HG02571 (cell line): ENCODE data around the gene MYO1C.
"Not testable (repeated sequence)": the region's sequence is repeated elsewhere in the genome, so short reads cannot be mapped to it uniquely, and the experiment has no call there.

Experiments used
- ATAC-seq: cut with Tn5 transposase; IDR thresholded peaks from one replicate; pipeline ENCODE4 v1.9.1; 2021; ENCODE audit warnings: mild to moderate bottlenecking, moderate library complexity; ENCODE audit not compliant: unreplicated experiment

MYO1C gene, protein sequence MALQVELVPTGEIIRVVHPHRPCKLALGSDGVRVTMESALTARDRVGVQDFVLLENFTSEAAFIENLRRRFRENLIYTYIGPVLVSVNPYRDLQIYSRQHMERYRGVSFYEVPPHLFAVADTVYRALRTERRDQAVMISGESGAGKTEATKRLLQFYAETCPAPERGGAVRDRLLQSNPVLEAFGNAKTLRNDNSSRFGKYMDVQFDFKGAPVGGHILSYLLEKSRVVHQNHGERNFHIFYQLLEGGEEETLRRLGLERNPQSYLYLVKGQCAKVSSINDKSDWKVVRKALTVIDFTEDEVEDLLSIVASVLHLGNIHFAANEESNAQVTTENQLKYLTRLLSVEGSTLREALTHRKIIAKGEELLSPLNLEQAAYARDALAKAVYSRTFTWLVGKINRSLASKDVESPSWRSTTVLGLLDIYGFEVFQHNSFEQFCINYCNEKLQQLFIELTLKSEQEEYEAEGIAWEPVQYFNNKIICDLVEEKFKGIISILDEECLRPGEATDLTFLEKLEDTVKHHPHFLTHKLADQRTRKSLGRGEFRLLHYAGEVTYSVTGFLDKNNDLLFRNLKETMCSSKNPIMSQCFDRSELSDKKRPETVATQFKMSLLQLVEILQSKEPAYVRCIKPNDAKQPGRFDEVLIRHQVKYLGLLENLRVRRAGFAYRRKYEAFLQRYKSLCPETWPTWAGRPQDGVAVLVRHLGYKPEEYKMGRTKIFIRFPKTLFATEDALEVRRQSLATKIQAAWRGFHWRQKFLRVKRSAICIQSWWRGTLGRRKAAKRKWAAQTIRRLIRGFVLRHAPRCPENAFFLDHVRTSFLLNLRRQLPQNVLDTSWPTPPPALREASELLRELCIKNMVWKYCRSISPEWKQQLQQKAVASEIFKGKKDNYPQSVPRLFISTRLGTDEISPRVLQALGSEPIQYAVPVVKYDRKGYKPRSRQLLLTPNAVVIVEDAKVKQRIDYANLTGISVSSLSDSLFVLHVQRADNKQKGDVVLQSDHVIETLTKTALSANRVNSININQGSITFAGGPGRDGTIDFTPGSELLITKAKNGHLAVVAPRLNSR

DNA sequence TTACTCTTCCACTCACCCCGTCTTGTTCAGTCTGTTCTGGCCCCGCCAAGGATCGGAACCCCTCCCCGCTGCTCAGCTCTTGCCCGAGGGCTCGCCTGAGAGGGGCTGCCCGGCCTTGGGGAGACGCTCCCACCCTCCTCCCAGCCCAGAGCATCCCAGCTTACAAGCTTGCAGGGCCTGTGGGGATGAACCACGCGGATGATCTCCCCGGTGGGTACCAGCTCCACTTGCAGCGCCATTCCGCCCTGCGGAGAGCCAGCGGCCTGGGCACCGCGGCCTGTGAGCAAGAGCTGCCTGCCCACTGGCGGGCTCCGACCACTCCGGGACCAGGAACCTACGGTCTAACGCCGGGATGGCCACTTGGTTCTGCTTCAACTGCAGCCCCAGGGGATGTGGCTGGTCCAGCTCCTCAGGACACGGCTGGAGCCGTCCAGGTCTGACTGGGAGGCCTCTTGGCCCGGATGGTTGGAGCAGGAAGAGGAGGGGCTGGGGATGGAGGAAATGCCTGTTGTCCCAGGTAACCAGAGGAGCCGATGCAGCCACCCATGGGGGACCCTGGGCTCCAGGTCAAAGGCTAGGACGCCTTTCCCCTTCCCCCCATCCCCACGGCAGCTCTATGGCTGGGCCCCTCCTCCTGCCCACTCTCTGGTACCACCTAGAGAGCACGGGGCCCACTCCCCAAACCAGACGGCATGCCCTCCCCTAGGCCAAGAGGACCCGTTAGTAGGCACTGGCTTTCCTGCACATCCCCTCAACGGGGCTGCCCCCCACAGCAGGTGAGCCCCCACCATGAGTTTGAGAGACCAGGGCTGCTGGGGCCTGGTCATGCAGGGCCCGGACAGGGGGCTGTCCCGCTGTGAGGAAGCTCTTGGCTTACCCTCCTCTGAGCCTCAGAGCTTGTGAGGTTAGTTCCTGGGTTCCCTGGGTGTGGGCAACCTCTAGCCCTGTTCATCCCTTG, at the start of gene MYO1C:
Gene MYO1C (minus strand): TSS at position 438 of the 958 bp plus-strand sequence. CDS start 199 bp downstream, at position 239.
- ATAC-seq, result no peak

DNA sequence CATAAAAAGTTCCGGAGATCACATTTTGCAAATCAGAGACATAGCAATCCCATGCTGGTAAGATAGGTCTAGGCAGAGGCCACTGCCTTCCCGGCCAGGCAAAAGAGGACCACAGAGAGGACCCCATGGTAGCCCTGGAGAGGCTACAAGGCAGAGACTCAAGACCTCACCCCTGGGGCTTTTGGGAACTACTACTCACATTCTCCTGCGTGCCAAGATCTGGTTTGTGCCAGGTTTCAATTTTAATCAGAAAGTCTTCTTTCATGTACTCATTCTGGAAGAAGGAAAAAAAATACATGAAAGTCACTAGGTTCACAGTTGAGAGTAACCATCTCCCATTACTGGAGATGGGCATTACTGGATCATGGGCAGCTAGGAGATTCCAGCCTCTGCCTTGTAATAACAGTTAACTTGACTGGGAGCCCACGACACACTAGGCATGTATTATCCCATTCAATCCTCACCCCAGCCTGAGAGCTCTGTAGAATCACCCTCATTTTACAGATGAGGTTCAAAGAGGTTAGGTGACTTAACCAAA, 49.0 kb upstream of the MYO1C start:
- no peak for ATAC-seq

- no peak for ATAC-seq
Observed at GRCh38 chr17:1539811-1540210, 47.3 kb upstream of the MYO1C start.

- no peak for ATAC-seq
Observed at GRCh38 chr17:1535737-1536136, 43.3 kb upstream of the MYO1C start.

DNA sequence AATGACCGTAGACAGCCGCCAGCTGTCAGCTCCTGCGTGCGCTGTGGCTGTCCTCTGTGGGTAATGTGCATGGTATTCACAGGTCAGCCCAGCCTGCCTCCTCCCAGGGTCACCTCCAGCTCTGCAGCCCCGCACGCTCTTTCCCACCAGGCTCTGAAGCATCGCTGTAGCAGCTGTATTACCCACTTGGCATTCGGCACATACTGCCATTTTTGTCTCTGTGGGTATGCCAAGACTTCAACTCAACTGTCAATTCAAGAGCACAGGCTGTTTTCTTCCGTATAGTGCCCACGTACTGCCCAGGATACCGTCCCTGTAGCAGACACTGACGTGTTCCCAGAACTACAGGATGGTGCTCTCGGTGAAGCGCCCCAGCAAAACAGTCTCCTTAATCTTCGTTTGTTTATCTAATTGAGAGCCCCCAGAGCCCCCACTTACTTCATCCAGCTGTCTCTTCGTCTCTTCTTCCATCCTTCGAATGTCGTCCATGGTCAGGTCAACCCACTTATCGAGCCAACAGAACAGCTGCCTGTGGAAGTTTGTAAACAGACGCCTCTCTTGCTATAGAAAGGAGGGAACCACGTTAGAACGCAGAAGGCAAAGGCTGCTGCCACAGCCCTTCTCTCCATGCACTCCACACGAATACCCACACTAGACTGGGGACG, 41.3 kb upstream of the MYO1C start:
- no peak for ATAC-seq

GRCh38 chr17:1532836-1533602, 40.5 kb upstream of the MYO1C start:
- ATAC-seq, result no peak

DNA sequence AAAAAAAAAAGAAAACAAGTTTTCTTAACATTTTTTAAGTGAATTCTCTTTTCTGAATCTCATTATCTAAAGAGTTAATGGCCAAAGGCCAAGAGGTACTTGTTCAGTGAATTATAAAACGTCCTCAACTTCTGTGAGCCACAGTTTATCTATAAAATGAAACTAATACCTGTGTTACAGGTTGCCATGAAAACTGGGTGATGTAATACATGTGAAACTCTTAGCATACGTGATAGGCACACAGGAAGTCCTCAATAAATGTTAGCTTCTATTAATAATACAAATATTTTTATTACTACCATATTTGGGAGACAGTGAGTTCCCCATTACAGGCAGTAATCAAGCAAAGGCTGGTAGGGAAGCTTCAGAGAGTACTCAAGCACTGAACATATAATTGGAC, 37.4 kb upstream of the MYO1C start:
- ATAC-seq, result no peak

GRCh38 chr17:1526876-1527275, 34.4 kb upstream of the MYO1C start:
- not testable (repeated sequence) for ATAC-seq

DNA sequence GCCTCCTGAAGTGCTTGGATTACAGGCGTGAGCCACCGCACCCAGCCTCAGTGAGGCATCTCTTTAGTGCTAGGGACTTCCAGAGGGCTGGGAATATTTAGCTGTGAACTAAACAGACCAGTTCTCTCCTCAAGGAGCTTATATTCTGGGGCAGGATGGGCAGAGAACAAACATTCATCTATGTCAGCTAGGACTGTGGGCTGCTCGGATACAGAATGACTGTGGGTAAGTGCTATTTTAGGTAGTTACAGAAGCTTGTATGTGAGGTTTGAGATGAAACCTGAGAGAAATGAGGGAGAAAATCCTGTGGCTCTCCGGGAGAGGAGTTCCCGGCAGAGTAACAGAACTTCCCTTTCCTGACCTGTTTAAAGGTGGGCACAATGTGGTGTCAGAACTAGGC, 30.1 kb upstream of the MYO1C start:
- no peak for ATAC-seq

DNA sequence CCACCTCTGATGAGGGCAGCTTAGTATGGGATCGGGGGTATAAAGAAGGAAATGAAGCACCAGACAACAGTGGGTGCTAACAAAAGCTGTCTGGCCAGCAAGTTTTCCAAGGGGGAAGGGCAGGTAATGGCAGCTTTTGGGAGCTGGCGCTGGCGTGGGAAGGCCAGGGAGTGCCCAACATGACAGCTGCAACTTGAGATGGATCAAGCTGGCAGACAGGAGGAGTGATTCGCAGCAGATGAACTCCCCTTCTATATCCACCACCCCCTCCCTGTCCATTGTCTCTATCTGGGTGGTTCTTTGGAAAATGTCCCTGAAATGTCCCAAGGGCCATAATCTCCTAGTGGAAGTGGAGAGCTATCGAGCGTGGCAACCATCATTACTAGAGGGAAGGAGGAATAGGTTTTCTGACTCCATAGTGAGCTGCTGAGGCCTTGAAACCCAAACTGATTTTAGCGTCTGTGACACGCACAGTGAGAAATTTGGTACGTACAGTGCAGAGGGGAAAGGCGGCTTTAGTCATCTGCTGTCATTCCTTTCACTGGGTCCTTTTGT, 28.7 kb upstream of the MYO1C start:
- no peak for ATAC-seq

GRCh38 chr17:1519678-1520077, 27.2 kb upstream of the MYO1C start:
- ATAC-seq, result no peak

DNA sequence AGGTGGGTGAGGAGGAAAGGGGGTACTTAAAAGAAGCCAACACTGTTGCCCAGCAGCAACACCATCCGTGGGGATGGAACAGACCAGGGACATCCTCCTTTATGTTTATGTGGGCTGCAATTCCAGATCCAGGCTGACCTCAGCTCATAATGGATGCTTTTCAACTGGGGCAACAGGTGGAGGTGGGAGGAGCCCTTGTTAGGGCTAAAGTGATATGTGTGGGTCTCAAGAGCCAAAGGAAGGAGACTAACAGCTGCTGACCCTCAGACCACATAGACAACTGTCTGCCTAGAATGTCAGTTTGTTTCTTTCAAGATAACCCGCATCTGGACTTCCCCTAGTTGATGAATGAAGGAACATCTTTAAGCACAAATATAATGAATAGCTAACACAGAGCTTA, 25.9 kb upstream of the MYO1C start:
- ATAC-seq, result no peak

DNA sequence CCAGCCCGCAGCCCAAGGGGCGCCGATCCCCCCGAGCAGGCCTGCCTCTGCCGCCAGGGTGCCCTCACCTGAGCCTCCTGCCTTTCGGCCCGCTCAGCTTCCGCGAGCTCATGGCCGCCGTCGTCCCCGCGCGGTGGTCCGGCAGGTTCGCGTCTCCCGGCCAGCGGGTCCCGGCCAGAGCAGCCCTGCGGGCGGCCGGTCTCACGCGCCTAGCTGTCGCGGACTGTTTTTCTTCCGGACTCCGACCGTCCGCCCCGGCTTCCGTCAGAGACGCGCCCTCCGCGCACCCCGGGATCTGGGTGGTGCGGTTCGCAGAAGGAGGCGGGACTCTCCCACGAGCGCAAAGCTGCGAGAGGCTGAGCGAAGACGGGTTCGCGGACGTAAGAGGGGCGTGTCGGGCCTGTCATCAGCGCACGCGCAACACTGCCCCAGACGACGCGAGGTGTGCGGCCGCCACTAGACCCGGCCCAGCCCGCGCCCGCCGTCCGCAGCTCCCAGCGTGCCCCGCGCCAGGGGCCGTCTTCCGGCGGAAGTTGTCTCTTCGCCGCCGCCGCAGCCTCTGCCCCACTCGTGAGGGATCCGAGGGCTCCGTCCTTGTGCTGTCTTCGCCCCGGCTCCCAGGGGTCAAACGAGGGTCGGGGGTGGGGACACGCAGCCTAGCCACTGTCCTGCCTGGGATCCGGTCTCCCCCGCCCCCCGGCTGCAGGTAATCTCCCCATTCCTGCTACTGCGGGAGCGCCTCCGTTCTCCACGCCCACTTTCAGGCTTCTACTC, 24.1 kb upstream of the MYO1C start, which contains the start of gene INPP5K:
Gene INPP5K (minus strand): TSS at position 225 of the 774 bp plus-strand sequence. CDS start 113 bp downstream, at position 112.
- ATAC-seq, result peak; percentile 85

DNA sequence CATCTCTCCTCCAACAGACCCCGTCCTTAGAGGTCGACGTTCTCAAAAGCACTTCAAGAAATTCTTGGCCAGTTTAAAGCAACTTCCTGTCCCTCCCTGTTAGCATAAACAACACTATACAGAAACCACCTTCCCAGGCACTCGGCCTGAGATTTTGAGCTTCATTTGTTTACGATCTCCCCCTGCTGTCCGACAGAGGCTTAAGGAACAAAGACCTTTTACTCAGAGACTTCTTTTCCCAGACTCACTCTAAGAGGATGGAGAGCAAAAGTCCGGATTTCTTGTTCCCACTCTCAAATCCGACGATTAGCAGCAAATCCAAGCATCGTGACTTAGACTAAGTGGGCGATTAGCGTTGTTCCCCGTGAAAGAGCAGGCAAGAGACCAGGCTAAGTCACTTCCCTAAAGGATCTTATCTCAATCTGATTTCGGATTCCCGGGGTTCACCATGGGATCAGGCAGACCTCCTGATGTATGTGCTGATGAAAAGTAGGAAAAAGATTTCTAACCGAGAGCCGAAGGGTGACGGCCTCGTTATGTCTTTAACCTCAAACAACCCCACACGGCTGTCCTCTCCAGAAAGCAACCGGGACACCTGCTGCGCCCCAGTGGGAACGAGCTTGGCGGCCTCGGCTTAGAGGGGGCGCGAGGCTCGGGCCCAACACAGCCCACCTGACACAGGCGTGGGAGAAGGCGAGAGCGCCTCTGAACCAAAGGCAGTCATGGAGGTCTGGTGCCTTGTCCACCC, 23.3 kb upstream of the MYO1C start:
- peak; percentile 13 for ATAC-seq

- ATAC-seq, result no peak
Observed at GRCh38 chr17:1512351-1512750, 19.9 kb upstream of the MYO1C start.

GRCh38 chr17:1511756-1512321, 19.4 kb upstream of the MYO1C start:
- ATAC-seq, result no peak

- ATAC-seq, result no peak
Observed at GRCh38 chr17:1511290-1511689, 18.8 kb upstream of the MYO1C start.
